T-helper 9 cell (primary cell): ENCODE results near the gene BRPF1.

Source experiments
- DNase-seq: peaks from one replicate; pipeline ENCODE4 v3.0.0-alpha.2; 2020

Gene BRPF1

DNA sequence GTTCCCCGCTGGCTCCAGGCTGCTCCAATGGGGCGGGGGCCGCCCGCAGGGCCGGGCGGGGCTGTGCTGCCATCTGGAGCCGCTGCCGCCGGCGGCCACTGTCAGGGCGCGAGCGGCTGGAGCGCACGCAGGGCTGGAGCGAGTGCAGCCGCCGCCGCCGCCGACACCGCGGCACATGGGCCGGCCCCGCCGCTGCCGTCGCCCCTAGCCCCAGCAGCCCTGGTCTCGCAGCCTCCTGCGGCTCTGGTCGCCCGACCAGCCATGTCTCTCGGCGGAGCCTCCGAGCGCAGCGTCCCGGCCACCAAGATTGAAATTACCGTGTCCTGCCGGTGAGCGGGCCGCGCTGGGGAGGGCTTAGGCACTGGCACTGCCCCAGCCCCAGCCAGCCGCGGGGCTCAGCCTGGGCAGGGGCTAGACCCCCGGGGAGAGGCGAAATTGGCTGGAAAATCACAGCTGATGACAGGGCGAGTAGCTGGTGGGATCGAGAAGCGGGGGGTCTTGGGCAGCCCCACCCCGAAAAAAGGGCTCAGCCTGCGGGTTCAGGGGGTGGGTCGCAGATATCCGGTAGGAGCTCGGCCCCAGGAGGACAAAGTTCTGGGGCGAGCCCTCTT is 27.7 kb upstream of the BRPF1 start, which contains the start of gene CPNE9:
TSS of gene CPNE9 (plus strand) at position 98 of the 611 bp plus-strand sequence. CDS start at position 262, 164 bp downstream.
- DNase-seq: no peak

DNA sequence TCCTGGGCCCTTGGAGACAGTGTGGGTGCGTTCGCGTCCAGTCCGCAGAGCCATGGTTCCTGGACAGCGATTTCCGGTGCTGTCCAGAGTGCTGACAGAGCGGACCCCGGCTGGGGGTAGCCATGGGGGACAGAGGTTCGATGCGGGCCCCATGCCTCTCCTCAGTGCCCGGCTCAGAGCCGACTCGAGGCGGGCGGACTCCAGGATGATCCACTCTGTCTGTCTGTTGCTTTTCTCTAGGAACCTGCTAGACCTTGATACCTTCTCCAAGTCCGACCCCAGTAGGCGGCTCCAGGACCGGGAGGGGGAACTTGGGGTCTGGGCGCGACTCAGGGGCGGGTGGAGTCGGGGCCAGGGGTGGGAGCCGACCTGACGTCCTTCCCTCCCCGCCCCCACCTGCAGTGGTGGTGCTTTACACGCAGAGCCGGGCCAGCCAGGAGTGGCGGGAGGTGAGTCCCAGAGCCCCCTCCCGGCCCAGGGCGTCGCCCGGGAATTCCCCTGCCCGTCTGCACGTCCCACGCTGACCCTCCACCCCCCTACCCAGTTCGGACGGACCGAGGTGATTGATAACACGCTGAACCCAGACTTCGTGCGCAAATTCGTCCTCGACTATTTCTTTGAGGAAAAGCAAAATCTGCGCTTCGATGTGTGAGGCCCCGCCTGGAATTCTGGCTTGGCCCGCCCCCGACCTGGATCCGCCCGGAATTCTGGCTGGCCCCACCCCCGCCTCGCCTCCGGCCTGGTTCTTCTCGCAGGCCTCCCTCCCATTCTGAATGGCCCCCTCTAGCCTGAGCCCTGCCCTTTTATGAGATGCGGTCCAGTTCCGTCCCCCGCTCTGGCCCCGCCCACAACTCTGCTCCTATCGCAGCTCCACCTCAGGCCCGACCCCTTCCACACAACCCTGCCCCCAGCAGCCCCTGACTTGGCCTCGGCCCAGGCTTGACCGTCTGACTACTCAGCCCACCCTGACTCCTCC is 26.9 kb upstream of the BRPF1 start:
- no peak for DNase-seq

DNA sequence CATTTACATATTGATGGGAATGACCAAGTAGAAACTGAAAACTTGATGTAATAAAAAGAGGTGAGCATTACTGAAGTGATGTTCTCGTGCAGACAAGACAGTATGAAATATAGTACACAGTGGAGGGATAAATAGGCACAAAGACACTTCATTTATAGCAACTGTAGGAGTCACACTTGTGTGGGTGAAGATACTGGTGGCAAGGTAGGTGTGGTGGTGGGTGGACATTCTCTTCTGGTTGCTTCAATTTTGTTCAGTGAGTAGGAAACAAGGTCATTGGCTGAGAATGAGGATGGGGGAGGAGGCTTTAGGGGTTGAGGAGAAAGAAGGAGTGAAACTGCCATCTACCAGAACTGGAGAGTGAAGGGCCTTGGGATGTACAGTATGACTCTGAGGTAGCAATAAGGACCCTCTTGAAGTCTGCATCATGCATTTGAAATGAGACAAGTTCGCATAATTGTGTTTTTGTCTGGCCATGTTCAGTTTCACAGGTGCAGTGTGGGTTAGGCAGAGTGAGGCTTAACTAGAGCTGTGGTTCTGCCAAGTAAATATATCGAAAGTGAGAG is 21.3 kb upstream of the BRPF1 start:
- DNase-seq: no peak

DNA sequence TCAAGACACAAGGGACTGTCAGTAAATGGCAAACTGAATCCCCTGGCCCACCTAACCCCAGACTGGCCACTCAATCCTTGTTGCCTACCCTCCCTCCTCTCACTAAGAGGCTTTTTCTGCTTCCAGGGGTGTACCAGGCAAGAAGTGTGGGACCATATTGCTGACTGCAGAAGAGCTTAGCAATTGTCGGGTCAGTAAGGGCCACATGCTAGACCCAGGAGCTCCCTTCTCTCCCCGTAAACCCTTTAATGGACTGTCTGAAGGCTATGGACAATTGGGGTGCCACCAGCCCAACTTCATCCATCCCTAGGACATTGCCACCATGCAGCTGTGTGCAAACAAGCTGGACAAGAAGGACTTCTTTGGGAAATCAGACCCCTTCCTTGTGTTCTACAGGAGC is 19.1 kb upstream of the BRPF1 start:
- DNase-seq: no peak

DNA sequence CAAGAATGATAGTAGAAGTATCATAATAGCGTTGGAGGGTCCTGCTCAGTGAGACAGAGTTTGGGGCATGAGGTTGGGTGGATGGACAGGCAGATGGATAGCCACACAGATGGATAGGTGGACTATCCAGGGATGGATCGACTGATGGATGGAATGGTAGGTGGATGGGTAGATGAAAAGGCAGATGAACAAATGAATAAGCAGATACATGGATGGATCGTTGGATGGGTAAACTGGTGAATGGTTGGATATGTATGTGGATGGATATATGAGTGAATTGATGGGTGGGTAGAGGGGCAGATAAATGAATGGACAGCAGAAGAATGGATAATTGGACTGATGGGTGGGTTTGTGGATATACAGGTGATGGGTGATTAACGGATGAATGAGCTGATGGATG is 18.4 kb upstream of the BRPF1 start:
- no peak for DNase-seq

DNA sequence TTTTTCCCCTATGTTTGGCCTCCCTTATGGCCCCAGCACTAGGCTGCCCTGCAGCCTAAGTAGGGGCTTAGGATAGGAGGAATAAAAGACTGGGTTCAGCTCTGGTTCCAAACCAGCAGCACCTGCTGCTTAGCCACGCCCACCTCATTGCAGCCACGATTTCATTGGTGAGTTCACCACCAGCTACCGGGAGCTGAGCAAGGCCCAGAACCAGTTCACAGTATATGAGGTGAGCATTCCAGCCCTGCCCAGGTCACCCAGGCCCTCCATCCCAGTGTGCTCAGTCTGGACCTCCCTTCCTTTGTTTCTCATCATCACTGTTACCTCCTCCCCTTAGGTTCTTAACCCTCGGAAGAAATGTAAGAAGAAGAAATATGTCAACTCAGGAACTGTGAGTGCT is 16.4 kb upstream of the BRPF1 start:
- no peak for DNase-seq

DNA sequence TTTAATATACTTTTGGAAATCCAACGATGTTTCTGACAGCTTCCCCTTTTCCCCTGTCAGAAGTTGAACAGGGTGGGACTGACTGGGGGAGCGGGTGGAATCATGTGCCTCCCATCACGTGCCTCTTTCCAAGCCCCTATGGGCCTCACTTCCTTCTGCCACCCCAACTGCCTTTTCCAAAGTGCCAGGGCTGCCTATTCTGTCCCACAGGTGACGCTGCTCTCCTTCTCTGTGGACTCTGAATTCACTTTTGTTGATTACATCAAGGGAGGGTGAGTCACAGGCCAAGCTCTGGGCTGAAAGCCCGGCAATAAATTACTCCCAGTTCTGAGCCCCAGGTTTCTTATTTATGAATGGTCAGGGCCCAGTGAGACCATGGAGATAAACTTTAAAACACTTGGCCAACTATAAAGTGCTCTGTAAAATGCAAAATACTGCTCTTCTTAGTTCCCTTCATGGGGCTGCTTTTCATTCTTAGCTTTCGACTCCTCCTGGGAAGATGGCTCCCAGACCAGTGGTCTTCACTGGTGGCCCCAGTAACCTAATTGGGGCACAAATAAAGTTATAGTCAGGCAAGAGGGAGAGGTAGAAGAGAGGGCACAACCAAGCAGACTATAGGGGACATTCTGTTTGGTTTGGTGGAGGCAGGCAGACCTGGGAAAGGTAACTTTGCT is 15.6 kb upstream of the BRPF1 start:
- no peak for DNase-seq

DNA sequence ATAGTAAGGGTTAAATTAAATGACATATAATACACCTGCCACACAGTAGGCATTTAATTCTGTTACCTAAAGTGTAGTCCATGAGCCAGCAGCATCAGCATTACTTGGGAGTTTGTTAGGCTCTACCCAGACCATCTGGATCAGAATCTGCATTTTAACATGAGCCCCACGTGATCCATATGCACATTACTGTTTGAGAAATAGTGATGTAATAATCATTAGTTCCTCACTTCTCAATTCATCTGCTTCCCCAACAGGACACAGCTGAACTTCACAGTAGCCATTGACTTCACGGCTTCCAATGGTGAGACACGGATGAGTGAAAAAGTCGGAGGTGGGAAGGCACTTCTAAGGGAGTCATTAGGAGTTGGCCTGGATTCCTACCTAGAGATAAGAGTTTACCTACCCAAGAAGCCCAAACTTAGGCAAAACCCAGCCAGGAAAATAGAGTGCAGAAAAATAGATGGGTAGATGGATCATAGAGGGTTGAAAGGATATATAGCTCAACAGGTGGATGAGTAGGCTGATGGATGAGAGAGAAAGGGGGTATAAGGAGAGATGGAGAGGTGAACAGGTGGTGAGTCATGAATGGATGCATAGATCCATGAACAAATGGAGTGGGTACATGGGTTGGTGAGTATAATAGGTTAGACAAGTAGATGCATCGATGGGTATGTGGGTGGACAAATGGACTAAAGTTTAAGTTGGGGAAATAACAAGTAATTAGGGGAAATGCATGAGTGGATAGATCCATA is 14.6 kb upstream of the BRPF1 start:
- no peak for DNase-seq

DNA sequence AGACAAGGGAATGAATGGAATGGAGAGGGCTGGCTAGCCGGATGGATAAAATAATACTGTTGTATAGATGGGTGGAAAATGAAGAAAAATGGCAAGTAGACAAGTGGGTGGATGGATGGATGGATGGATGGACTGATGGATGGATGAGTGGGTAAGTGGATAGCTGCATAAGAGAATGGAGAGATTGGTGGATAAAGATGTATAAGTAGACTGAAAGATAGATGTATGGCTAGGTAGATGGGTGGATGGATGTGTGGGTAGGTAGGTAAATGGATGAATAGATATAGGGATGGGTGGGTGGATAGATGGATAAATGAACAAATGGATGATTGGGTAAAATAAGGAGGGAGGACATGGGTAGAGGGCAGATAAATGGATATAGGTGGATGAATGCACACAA is 14.0 kb upstream of the BRPF1 start:
- DNase-seq: no peak

DNA sequence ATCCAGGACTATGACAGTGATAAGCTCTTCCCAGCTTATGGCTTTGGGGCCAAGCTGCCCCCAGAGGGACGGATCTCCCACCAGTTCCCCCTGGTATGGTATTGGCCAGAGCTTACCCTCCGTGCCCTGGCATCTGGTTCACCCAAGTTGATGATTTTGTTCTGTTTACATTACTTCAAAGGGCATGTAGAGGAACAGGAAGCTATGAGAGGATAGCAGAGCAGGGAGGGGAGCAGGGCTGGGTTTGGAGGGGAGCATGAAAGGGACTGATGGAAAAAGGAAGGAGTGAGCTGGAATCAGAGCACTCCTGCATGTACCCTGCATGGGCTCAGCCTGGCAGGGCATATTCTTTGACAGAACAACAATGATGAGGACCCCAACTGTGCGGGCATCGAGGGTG is 13.4 kb upstream of the BRPF1 start:
- DNase-seq: no peak

DNA sequence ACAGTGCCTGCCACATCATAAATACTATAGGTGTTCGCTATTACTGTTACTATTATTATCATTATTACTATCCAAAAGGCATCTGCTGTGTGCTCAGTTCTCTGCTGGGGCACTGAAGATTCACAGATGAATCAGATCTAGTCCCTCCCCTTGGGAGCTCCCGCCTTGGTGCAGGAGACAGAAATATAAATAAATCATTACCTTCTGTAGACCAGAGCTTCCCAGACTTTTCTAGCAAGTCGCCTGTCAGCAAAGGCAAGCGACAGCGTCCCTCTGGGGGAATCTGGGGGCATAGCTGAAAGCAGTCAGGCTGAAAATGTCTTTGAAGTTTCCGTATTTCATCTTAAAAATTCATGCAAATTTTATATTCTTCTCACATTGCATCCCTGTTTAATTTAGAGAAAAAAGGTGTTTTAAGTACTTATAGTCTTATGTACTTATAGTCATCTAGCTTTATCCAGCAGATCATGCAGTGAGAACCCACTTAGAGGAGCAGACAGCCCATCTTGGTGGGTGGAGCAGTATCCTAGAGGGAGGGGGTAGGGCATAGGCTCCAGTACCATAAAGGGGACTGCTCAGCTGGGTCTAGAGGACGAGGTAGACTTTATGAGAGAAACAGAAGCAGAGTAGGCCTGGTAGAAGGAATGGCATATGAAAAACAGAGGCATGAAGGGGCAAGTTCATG is 10.4 kb upstream of the BRPF1 start:
- DNase-seq: no peak

DNA sequence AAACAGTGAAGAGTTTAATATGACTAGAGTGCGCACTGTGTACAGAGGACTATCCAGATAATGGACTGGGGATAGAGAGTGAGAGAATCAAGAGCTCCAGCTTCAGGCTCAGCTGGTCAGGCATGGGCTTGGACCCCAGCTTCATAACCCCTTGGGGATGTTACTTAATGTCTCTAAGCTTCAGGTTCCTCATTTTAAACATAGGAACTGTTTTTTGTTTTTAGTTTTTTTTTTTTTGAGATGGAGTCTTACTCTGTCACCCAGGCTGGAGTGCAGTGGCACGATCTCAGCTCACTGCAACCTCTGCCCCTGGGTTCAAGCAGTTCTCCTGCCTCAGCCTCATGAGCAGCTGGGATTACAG is 9.9 kb upstream of the BRPF1 start:
- DNase-seq: no peak

DNA sequence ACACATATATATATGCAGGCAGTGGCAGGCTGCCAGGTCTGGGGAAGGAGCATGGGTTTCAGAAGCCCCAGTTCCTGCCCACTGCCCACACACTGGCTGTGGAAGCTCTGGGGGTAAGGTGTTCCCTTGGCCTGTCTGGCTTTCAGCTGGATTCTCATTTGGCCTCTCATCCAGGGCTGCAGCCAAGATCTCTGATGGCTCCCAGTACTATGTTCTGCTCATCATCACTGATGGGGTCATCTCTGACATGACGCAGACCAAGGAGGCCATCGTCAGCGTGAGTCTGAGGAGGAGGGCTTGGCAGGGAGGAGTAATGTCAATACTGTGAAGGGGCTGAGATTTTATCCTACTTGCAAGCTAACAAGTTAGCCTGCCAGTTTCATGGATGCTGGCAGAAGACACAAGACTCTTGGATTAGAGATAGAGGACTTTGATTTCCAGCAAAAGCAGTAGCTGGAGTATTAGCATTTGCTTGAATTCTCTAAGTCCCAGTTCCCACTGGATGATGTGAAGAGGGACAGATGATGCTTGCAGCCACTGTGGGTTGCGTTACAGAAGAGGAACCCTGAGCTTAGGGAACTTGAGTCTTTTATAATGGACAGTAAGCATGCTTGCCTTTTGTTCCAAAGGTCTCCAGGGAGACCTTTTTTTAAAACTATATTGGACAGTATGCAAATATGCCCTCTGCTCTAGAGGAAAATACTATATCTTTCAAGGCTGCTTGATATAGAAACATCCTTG is 5.6 kb upstream of the BRPF1 start:
- no peak for DNase-seq

DNA sequence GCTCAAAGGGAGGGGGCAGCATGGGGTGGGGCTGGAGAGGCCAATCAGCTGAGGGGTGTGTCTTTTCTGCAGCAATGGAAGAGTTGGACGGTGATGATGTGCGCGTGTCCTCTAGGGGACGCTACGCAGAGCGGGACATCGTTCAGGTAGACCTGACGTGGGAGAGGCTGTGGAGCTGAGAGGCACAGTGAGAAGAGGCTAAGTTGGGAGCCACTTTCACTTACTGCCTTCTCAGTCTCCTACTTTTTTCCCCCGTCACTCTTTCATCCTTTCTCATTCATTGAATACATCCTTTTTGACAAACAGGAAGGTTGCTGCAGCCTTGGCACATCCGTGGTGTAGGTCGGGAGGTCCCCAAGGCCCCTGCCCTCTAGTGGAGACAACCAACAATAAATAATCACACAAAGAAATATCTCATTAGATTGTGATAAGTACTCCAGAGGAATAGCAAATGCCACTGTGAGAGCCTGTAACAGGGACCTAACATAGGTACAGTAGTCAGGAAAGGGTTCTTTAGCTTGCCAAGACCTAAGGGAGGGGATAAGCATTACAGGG is 4.4 kb upstream of the BRPF1 start:
- peak; percentile 42 for DNase-seq

DNA sequence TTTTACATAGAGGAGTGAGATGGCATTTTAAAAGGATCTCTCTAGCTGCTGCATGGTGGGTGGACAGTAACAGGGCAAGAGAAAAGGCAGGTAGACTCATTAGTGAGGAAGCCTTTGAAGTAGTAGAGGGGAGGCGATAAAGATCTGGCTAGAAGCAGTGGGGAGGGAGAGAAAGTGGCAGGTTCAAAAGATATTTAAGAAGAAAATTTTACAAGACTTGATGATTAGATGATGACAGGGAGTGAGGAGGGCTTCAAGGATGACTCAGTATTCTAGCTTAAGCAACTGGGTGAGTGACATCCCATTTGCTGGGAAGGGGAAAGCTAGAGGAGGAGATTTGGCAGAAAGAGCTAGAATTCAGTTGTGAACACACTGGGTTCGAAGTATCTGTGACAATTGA is 3.8 kb upstream of the BRPF1 start:
- DNase-seq: no peak

DNA sequence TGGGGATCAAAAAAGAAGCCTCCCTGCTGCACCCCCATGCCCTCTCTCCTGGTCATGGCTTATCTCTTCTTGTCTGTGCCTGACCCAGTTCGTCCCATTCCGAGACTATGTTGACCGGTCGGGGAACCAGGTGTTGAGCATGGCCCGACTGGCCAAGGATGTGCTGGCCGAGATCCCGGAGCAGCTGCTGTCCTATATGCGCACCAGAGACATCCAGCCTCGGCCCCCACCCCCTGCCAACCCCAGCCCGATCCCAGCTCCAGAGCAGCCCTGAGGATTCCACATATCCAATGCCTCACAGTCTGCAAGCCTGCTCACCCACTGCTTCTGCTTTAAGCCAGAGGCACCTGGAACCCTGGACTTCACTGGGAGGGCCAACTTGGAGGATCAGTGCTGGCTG is 2.1 kb upstream of the BRPF1 start:
- no peak for DNase-seq

DNA sequence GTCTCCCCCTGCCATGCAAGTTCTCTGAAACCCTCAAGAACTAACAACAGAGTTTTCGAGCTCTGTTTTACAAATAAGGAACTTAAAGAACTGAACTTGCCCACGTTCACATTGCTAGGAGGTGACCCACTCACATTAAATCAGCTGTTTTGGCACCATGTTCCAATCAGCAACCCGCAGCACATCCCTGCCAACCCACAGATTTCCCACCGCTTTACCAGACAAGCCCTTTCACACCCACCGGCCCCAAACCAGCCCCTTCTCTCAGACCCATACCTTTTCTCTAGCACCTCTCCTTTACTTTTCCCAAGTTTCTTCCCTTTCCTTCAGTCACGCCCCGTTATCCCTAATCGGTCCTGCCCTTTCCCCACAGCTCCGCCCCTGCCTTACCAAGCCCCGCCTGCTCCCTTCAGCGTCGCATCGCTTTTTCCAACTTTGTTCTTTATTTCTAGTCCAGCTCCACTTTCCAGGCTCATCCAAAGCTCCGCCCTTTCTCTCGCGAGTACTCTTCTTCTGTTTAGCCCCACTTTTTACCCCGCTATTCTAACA is 804 bp upstream of the BRPF1 start:
- no peak for DNase-seq

DNA sequence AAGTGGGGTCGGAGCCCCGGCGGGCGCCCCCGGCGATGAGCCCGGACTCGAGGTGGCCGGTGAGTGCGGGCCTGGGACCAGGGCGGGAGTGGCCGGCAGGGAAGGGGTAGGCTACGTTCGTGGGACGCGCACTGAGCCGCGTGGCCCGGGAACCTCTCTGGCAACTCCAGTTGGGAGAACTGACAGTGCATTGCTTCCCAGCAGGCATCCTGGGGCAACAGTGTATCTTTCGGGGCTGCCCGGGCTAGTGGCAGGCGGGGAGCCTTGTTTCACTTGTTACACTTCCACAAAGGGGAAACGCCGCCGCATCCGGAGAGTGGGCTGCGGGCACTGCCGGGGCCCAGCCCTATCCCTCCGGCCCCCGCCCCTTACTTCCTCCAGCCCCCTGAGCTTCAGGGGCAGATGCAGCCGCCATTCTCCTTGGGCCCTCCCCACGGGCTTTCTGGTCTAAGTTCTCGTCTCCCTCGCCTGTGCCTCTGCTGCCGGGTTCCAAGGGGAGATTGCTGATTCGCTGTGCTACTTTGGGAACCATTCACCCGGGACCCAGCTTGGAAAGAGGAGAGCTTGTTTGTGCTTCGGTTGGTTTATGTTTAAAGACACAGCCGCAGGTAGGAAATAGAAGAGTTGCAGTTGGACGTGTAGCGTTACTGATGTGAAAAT is 675 bp downstream of the BRPF1 start:
- DNase-seq: peak; percentile 28

DNA sequence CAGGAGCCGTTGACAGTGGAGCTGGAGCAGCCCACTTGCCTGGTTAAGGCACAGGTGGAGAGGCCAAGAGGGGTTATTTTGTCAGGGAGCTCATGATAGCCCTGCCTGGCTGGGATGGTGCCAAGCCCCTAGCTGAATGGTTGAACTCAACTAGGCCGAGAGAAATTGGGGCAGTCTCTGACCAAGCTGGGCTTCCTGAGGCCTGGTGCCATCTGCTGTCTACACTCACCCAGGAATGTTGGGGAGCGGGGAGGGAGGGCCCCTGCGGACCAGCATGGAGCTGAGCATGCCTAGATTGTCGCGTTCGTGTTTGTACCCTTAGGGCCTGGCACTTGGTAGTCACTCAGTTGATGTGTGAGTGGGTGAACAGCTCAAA is 1.2 kb downstream of the BRPF1 start:
- DNase-seq: no peak

DNA sequence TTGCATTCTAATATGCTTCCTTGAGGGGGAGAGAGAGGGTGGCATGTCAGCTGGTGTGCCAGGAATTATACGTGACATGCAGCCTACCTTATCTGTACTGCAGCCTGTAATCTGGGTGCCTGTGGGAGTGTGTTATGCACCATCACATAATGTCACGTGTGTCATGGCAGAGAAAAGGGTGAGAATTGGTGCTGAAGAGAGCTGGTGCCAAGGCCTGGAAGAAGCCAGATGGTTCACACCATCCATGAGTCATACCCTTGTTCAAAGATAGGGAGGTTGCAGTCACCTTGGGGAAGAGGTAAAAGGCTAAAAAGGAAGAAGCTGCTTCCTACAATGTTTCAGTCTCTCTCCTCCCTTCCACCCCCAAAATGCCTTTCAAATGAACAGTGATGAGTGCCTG is 5.3 kb downstream of the BRPF1 start:
- no peak for DNase-seq
